HepG2 (cell line): Measurements from ENCODE around the gene TMEM273. TPM values are rescaled to one million over a fixed set of nuclear protein-coding genes. Genes with fewer than 3 reads are reported as not detected.

ENCODE experiments used
- ATAC-seq: fragments of 200-7000 bp; cut with Tn5 transposase; 3 replicates; pipeline ENCODE4 v1.9.1; 2020; ENCODE audit warnings: mild to moderate bottlenecking, moderate library complexity
- BruUV-seq: library from RNA; stranded (reverse); fragments of 400-500 nt; replicated peaks from 2 replicates; lab custom pipeline; 2021; lab: Mats Ljungman, UMichigan
- CTCF ChIA-PET: fragments of 300-600 bp; formaldehyde crosslinking; extraction: SDS; loops from one replicate; lab custom pipeline; 2021; ENCODE audit warnings: low total read pairs, inconsistent platforms, low intra/inter-chr PET ratio; lab: Yijun Ruan, JAX
- POLR2A ChIA-PET: fragments of 350-600 bp; sonication (Branson Sonifier 250); formaldehyde crosslinking; loops from one replicate; lab custom pipeline; 2020; ENCODE audit warnings: antibody characterized with exemption, inconsistent platforms; lab: Yijun Ruan, JAX
- DNase-seq: peaks from one replicate; pipeline ENCODE4 v3.0.0-alpha.2; 2015; ENCODE audit warnings: low spot score
- FAIRE-seq: peaks from 3 replicates; lab custom pipeline; 2011; peaks lifted over from hg19 to GRCh38; lab: Jason Lieb, UNC
- H2AFZ ChIP-seq: one replicate; pipeline ENCODE4 v1.6.1; 2011; ENCODE audit warnings: low read length, inconsistent platforms
- H3K27ac ChIP-seq: fragments of 300-600 bp; 3 replicates; pipeline ENCODE4 v1.8.0; 2011; ENCODE audit warnings: mixed run types, mild to moderate bottlenecking, mixed read lengths, low read length, inconsistent platforms; ENCODE audit not compliant: insufficient read depth; ENCODE audit errors: extremely low read length
- H3K27me3 ChIP-seq, 2 experiments: fragments of 200-600 bp in 1 of 2; 2 replicates in 1 of 2; 3 replicates in 1 of 2; pipeline versions ENCODE4 v1.6.0 to v1.8.0; 2011; ENCODE audit warnings: low read length in 2 of 2, mild to moderate bottlenecking in 2 of 2, moderate library complexity in 2 of 2, inconsistent platforms in 1 of 2; ENCODE audit not compliant: insufficient read depth in 2 of 2, control insufficient read depth in 1 of 2
- H3K36me3 ChIP-seq, 2 experiments: fragments of 200-600 bp in 1 of 2; replicated peaks in 1 of 2; 2 replicates in 1 of 2; 3 replicates in 1 of 2; pipeline versions ENCODE4 v1.5.1 to v1.8.0; 2011; ENCODE audit warnings: low read length in 2 of 2, inconsistent platforms in 1 of 2; ENCODE audit not compliant: insufficient read depth in 2 of 2, control insufficient read depth in 1 of 2
- H3K4me1 ChIP-seq: 2 replicates; pipeline ENCODE4 v1.5.1; 2012; ENCODE audit warnings: low read length, inconsistent platforms; ENCODE audit not compliant: insufficient read depth
- H3K4me2 ChIP-seq: 2 replicates; pipeline ENCODE4 v1.6.0; 2011; ENCODE audit warnings: low read depth, low read length, inconsistent platforms
- H3K4me3 ChIP-seq, 3 experiments: fragments of 200-600 bp in 1 of 3; sonication (generic), shearing (Covaris generic) in 1 of 3; replicated peaks in 1 of 3; 2 replicates each; pipeline ENCODE4 v1.5.1; 2011 to 2016; ENCODE audit warnings: low read length in 3 of 3, inconsistent platforms in 2 of 3, low read depth in 2 of 3, mild to moderate bottlenecking in 2 of 3, control low read depth in 1 of 3, mixed read lengths in 1 of 3; ENCODE audit not compliant: insufficient read depth in 1 of 3
- H3K79me2 ChIP-seq: one replicate; pipeline ENCODE4 v1.6.1; 2011; ENCODE audit warnings: low read length, inconsistent platforms; ENCODE audit not compliant: insufficient read depth
- H3K9ac ChIP-seq: 2 replicates; pipeline ENCODE4 v1.6.0; 2011; ENCODE audit warnings: mild to moderate bottlenecking, low read depth, low read length, inconsistent platforms; ENCODE audit not compliant: insufficient read depth
- H3K9me3 ChIP-seq: 2 replicates; pipeline ENCODE4 v1.5.1; 2012; ENCODE audit warnings: mild to moderate bottlenecking, low read length
- H4K20me1 ChIP-seq: 2 replicates; pipeline ENCODE4 v1.6.0; 2011; ENCODE audit warnings: inconsistent platforms, mild to moderate bottlenecking, low read length, moderate library complexity; ENCODE audit not compliant: insufficient read depth
- ADNP ChIP-seq: sonication (generic); formaldehyde crosslinking; IDR thresholded peaks from 2 replicates; pipeline ENCODE4 v1.4.0; 2020; ENCODE audit warnings: missing genetic modification reagents
- CBX5 ChIP-seq: sonication (generic); formaldehyde crosslinking; IDR thresholded peaks from 2 replicates; pipeline ENCODE4 v1.4.0; 2020; ENCODE audit warnings: missing genetic modification reagents, borderline replicate concordance
- DMTF1 ChIP-seq: sonication (generic); formaldehyde crosslinking; IDR thresholded peaks from 2 replicates; pipeline ENCODE4 v1.4.0; 2020; ENCODE audit warnings: mild to moderate bottlenecking, missing genetic modification reagents
- DR1 ChIP-seq: sonication (generic); formaldehyde crosslinking; IDR thresholded peaks from 2 replicates; pipeline ENCODE4 v1.8.0; 2021; ENCODE audit warnings: mild to moderate bottlenecking, missing genetic modification reagents, inconsistent platforms
- FOSL1 ChIP-seq: sonication (generic); formaldehyde crosslinking; IDR thresholded peaks from 2 replicates; pipeline ENCODE4 v1.9.0; 2021; ENCODE audit warnings: missing genetic modification reagents, borderline replicate concordance
- FUBP1 ChIP-seq: sonication (generic); formaldehyde crosslinking; IDR thresholded peaks from 2 replicates; pipeline ENCODE4 v1.5.1; 2020; ENCODE audit warnings: missing genetic modification reagents, mild to moderate bottlenecking, borderline replicate concordance
- GABPA ChIP-seq, 2 experiments: IDR thresholded peaks; 2 replicates each; pipeline ENCODE4 v1.6.1; 2011 to 2016; ENCODE audit warnings: low read depth in 2 of 2, low read length in 1 of 2, missing biosample characterization in 1 of 2, missing genetic modification characterization in 1 of 2
- HIVEP1 ChIP-seq: sonication (generic); formaldehyde crosslinking; IDR thresholded peaks from 2 replicates; pipeline ENCODE4 v1.4.0; 2020; ENCODE audit warnings: mild to moderate bottlenecking, missing genetic modification reagents
- MAF1 ChIP-seq: sonication (generic); formaldehyde crosslinking; IDR thresholded peaks from 2 replicates; pipeline ENCODE4 v1.5.0; 2020; ENCODE audit warnings: missing genetic modification reagents, borderline replicate concordance
- MATR3 ChIP-seq: sonication (generic); formaldehyde crosslinking; IDR thresholded peaks from 2 replicates; pipeline ENCODE4 v1.4.0; 2020; ENCODE audit warnings: missing genetic modification reagents
- MTERF4 ChIP-seq: sonication (generic); formaldehyde crosslinking; IDR thresholded peaks from 2 replicates; pipeline ENCODE4 v1.8.0; 2023; ENCODE audit warnings: mild to moderate bottlenecking, missing genetic modification reagents
- MTF2 ChIP-seq: sonication (generic); formaldehyde crosslinking; IDR thresholded peaks from 2 replicates; pipeline ENCODE4 v1.5.0; 2020; ENCODE audit warnings: missing genetic modification reagents, borderline replicate concordance
- NONO ChIP-seq, 2 experiments: fragments of 450-650 bp in 1 of 2; sonication (generic) in 1 of 2; formaldehyde crosslinking in 1 of 2; IDR thresholded peaks in 1 of 2; conservative IDR thresholded peaks in 1 of 2; 2 replicates each; pipeline versions ENCODE4 v1.6.1 to v1.8.0; 2017 to 2022; ENCODE audit warnings: mild to moderate bottlenecking in 1 of 2, missing genetic modification reagents in 1 of 2, moderate library complexity in 1 of 2
- SMARCE1 ChIP-seq: fragments of 450-650 bp; IDR thresholded peaks from 2 replicates; pipeline ENCODE4 v1.6.1; 2017; ENCODE audit warnings: borderline replicate concordance
- SRF ChIP-seq: IDR thresholded peaks from 2 replicates; pipeline ENCODE4 v1.6.1; 2011; ENCODE audit warnings: mild to moderate bottlenecking, low read depth, low read length, moderate library complexity
- ZNF331 ChIP-seq: sonication (generic); formaldehyde crosslinking; IDR thresholded peaks from 2 replicates; pipeline ENCODE4 v1.4.0; 2020; ENCODE audit warnings: missing genetic modification reagents
- ZNF850 ChIP-seq: sonication (generic); formaldehyde crosslinking; conservative IDR thresholded peaks from 2 replicates; pipeline ENCODE4 v1.9.0; 2021; ENCODE audit warnings: mild to moderate bottlenecking, missing genetic modification reagents
- WGBS: methylation state at CpG from one replicate; pipeline ENCODE4 v1.1.6; 2017; ENCODE audit warnings: low lambda C conversion rate; 5-methylcytosine and 5-hydroxymethylcytosine counted together
- in situ Hi-C: cut with HindIII; loops from 2 replicates; pipeline ENCODE4 v1.10.0; 2017; ENCODE audit warnings: low pct_unique_long_range_greater_than_20kb; ENCODE audit not compliant: extremely low pct_ligation_motif_present
- intact Hi-C: fragments of 100-400 bp; cut with micrococcal nuclease; formaldehyde crosslinking; loops from one replicate; pipeline ENCODE4 v1.10.0; 2022; ENCODE audit not compliant: unreplicated experiment
- polyA plus RNA-seq, 8 experiments: library from polyadenylated mRNA; depleted of rRNA in 3 of 8; stranded (reverse) in 7 of 8; unstranded in 1 of 8; fragments of >200 nt; fragmentation: Illumina TruSeq in 4 of 8; extraction: Trizol in 4 of 8; gene quantifications; 2 replicates each; pipeline versions ENCODE4 v1.2.1 to v1.2.3, GENCODE V29; 2011 to 2016; ENCODE audit warnings: low read depth in 4 of 8, missing spikeins in 1 of 8, mixed read lengths in 1 of 8; ENCODE audit not compliant: insufficient read depth in 1 of 8
- total RNA-seq, 5 experiments: library from RNA; depleted of rRNA; stranded (reverse); fragments of >200 nt; fragmentation: Illumina TruSeq; extraction: Trizol; gene quantifications; 2 replicates each; pipeline ENCODE4 v1.2.3, GENCODE V29; 2016; ENCODE audit warnings: low read depth in 1 of 5

The TMEM273 gene
- total and polyA plus RNA-seq, 2 of the 13 experiments (the other 11 are each of a cell fraction or from before 2014, with no cell fraction given): not detected

- no peak overlapping the region for H2AFZ ChIP-seq
- no TSS peak for BruUV-seq
- no peaks in the 10 kb centered on the region for H3K36me3 ChIP-seq
- H3K4me3 ChIP-seq: no peak overlapping the region
- H4K20me1 ChIP-seq: no peaks in the 10 kb centered on the region
- intact Hi-C loops (no loop called here), in situ Hi-C loops (no loop called here)
- ATAC-seq: no peak
- no peak for DNase-seq
- no peak for FAIRE-seq
- no peaks in the 10 kb centered on the region for H3K9me3 ChIP-seq
- TF ChIP-seq SRF: no peak
- no peak for TF ChIP-seq FUBP1 (CRISPR knock-in tag)
- TF ChIP-seq SMARCE1: no peak
- TF ChIP-seq ZNF850: no peak
- TF ChIP-seq HIVEP1: no peak
- no peak for TF ChIP-seq MTERF4
- no peak for TF ChIP-seq DMTF1 (CRISPR knock-in tag)
- no peak for TF ChIP-seq GABPA (IDR thresholded peaks at IDR 0.05; ENCODE audit: low read depth, low read length)
- TF ChIP-seq GABPA (CRISPR knock-in tag; IDR thresholded peaks at IDR 0.05; ENCODE audit: low read depth): no peak
- TF ChIP-seq DR1 (CRISPR knock-in tag): no peak
- TF ChIP-seq MATR3 (CRISPR knock-in tag): no peak
- TF ChIP-seq ADNP: no peak
- TF ChIP-seq FOSL1 (CRISPR knock-in tag): no peak
- no peak for TF ChIP-seq CBX5 (CRISPR knock-in tag)
- no peak for TF ChIP-seq NONO (IDR thresholded peaks at IDR 0.05)
- TF ChIP-seq NONO (CRISPR knock-in tag; conservative IDR thresholded peaks at IDR 0.05): no peak
- TF ChIP-seq MTF2 (CRISPR knock-in tag): no peak
- TF ChIP-seq ZNF331 (CRISPR knock-in tag): no peak
- TF ChIP-seq MAF1: no peak
- TF ChIP-seq, all 625 proteins: peak for 0
- H3K4me2 ChIP-seq: no peak overlapping the region
- H3K27ac ChIP-seq: no peak overlapping the region
- no peaks in the 10 kb centered on the region for H3K4me1 ChIP-seq
- H3K9ac ChIP-seq: no peak overlapping the region
- ChIA-PET POLR2A (no interaction called here), CTCF (no interaction called here)
- peaks cover 0 to 1% of the 10 kb centered on the region in 2 experiments; a peak in 3 of 5 replicates for H3K27me3 ChIP-seq
- no peaks in the 10 kb centered on the region for H3K79me2 ChIP-seq
- whole genome bisulfite sequencing: 13% methylated on average over 6 of the region's 8 CpGs
Observed at GRCh38 chr10:49139028-49139845, 49.0 kb downstream of the TMEM273 start.
